Measurements from ENCODE around the gene DDR2.

DDR2 gene

GRCh38 chr1:162706606-162707005 is 74.3 kb downstream of the DDR2 start:
- H3K4me3 ChIP-seq (ENCODE audit: control insufficient read depth, low read depth, low read length): no peak overlapping the region
- no peak for TF ChIP-seq CTCF (conservative IDR thresholded peaks at IDR 0.05; ENCODE audit: control insufficient read depth, insufficient read depth, low read depth, low read length)
- no peak for DNase-seq (ENCODE audit: low read depth)

GRCh38 chr1:162708286-162708685 is 76.0 kb downstream of the DDR2 start:
- no peak for DNase-seq (ENCODE audit: low read depth)
- no peak for TF ChIP-seq CTCF (conservative IDR thresholded peaks at IDR 0.05; ENCODE audit: control insufficient read depth, insufficient read depth, low read depth, low read length)
- no peak overlapping the region for H3K4me3 ChIP-seq (ENCODE audit: control insufficient read depth, low read depth, low read length)

- H3K4me3 ChIP-seq (ENCODE audit: control insufficient read depth, low read depth, low read length): no peak overlapping the region
- no peak for TF ChIP-seq CTCF (conservative IDR thresholded peaks at IDR 0.05; ENCODE audit: control insufficient read depth, insufficient read depth, low read depth, low read length)
Measured at GRCh38 chr1:162709132-162709860, 77.0 kb downstream of the DDR2 start.

GRCh38 chr1:162709870-162710269 is 77.6 kb downstream of the DDR2 start:
- no peak overlapping the region for H3K4me3 ChIP-seq (ENCODE audit: control insufficient read depth, low read depth, low read length)
- DNase-seq (ENCODE audit: low read depth): peak; percentile 52

More at GRCh38 chr1:162709132-162709860, 77.0 kb downstream of the DDR2 start:
- DNase-seq (ENCODE audit: low read depth): no peak

GRCh38 chr1:162710345-162710744 is 78.1 kb downstream of the DDR2 start:
- no peak for DNase-seq (ENCODE audit: low read depth)
- TF ChIP-seq CTCF (conservative IDR thresholded peaks at IDR 0.05; ENCODE audit: control insufficient read depth, insufficient read depth, low read depth, low read length): no peak
- H3K4me3 ChIP-seq (ENCODE audit: control insufficient read depth, low read depth, low read length): no peak overlapping the region

More at GRCh38 chr1:162709870-162710269, 77.6 kb downstream of the DDR2 start:
- no peak for TF ChIP-seq CTCF (conservative IDR thresholded peaks at IDR 0.05; ENCODE audit: control insufficient read depth, insufficient read depth, low read depth, low read length)

- no peak overlapping the region for H3K4me3 ChIP-seq (ENCODE audit: control insufficient read depth, low read depth, low read length)
- TF ChIP-seq CTCF (conservative IDR thresholded peaks at IDR 0.05; ENCODE audit: control insufficient read depth, insufficient read depth, low read depth, low read length): no peak
- no peak for DNase-seq (ENCODE audit: low read depth)
Measured at GRCh38 chr1:162710780-162711465, 78.7 kb downstream of the DDR2 start.
